Liver (tissue), 3 donors: ENCODE results near the gene NLGN1.

ENCODE experiments used
- CTCF ChIP-seq: fragments of 150-350 bp; IDR thresholded peaks from 2 replicates; pipeline ENCODE4 v1.5.1; 2017; ENCODE audit warnings: improper control_type of control experiment, low read depth, low read length; ENCODE audit not compliant: missing input control
- EGR1 ChIP-seq, 2 donors: IDR thresholded peaks; 2 replicates each; pipeline ENCODE4 v1.6.1; 2016 to 2018; ENCODE audit warnings: antibody characterized with exemption in 2 of 2, low read depth in 2 of 2
- REST ChIP-seq: IDR thresholded peaks from 2 replicates; pipeline ENCODE4 v1.6.1; 2016; ENCODE audit warnings: antibody characterized with exemption, mild to moderate bottlenecking
- TAF1 ChIP-seq: conservative IDR thresholded peaks from 2 replicates; pipeline ENCODE4 v1.6.1; 2016; ENCODE audit warnings: antibody characterized with exemption, mild to moderate bottlenecking
- YY1 ChIP-seq: IDR thresholded peaks from 2 replicates; pipeline ENCODE4 v1.6.1; 2016; ENCODE audit warnings: antibody characterized with exemption, mild to moderate bottlenecking
- donor health status: healthy.
- donor health status: healthy.

GRCh38 chr3:174110761-174111160 lies 713.2 kb downstream of the NLGN1 start:
- TF ChIP-seq EGR1 (IDR thresholded peaks at IDR 0.05; ENCODE audit: low read depth in 2 of 2) (no peak), TAF1 (no peak), CTCF (no peak), REST (no peak), YY1 (no peak)
